Activated CD4-positive, alpha-beta memory T cell treated with anti-CD3 and anti-CD28 coated beads, Interleukin-2, amount 10 ng/mL, durations not matched to agents 7 days and 5 days (primary cell): ENCODE measurements around the gene DYNC2H1. TPM values are rescaled to one million over a fixed set of nuclear protein-coding genes. Genes with fewer than 3 reads are reported as not detected.

Experiments used
- CTCF ChIA-PET: fragments of 350-600 bp; sonication (Branson Sonifier 250); formaldehyde crosslinking; loops from one replicate; lab custom pipeline; 2021; ENCODE audit warnings: antibody characterized with exemption, inconsistent platforms; lab: Charles Lee
- POLR2A ChIA-PET: fragments of 350-600 bp; sonication (Branson Sonifier 250); formaldehyde crosslinking; loops from one replicate; lab custom pipeline; 2021; ENCODE audit warnings: antibody characterized with exemption; lab: Charles Lee
- DNase-seq: peaks from one replicate; pipeline ENCODE4 v3.0.0-alpha.2; 2020
- H3K27ac Mint-ChIP-seq: one replicate; pipeline ENCODE4 v1.8.0; 2021; ENCODE audit warnings: mild to moderate bottlenecking, mixed read lengths
- H3K27me3 Mint-ChIP-seq: one replicate; pipeline ENCODE4 v1.8.0; 2021; ENCODE audit warnings: mixed read lengths
- H3K36me3 Mint-ChIP-seq: one replicate; pipeline ENCODE4 v1.8.0; 2021; ENCODE audit warnings: low read depth, mixed read lengths
- H3K4me1 Mint-ChIP-seq: one replicate; pipeline ENCODE4 v1.8.0; 2021; ENCODE audit warnings: mixed read lengths
- H3K4me3 Mint-ChIP-seq: one replicate; pipeline ENCODE4 v1.8.0; 2021; ENCODE audit warnings: mild to moderate bottlenecking, mixed read lengths
- H3K9me3 Mint-ChIP-seq: one replicate; pipeline ENCODE4 v1.8.0; 2021; ENCODE audit warnings: mixed read lengths
- total RNA-seq, 2 experiments: library from RNA; stranded (reverse); gene quantifications; one replicate each; pipeline ENCODE4 v1.2.3, GENCODE V29; 2021

DYNC2H1 gene
- total RNA-seq, 2 experiments from 2014 or later, result 3.0 to 3.1 TPM

DNA sequence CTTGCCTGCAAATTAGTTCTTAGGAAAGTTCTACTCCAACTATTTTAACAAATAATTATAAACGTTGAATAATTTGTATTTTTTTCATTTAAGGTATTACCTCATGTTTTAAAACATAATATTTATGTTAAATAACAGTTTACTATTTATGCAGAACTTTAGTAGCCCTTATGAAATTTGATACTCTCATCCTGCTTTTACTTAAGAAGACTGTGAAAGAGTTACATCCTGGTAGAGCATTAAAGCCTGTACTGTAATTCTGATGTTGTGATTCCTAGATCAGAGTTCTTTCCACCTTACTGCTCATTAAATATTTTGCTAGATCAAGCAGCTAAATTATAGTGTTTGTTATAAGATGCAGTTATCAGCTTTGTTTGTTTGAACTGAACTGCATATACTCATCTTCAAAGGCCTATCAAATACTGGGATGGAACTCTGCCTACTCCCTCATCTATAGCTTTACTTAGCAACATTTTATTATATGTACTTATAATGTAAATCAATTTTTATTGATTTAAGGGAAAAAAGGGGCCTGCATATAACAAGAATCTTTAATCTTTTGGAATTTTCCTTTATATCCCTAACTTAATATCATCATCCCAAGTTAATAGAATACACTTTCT is 304.2 kb downstream of the DYNC2H1 start:
- POLR2A ChIA-PET, result no interaction called here
- H3K36me3 Mint-ChIP-seq, result no peaks in the 10 kb centered on the region
- no peaks in the 10 kb centered on the region for H3K27me3 Mint-ChIP-seq
- CTCF ChIA-PET, result no interaction called here
- H3K9me3 Mint-ChIP-seq, result peaks cover under 1% of the 10 kb centered on the region
- no peaks in the 10 kb centered on the region for H3K4me1 Mint-ChIP-seq
- DNase-seq, result no peak
- no peak overlapping the region for H3K27ac Mint-ChIP-seq
- H3K4me3 Mint-ChIP-seq, result no peak overlapping the region

DNA sequence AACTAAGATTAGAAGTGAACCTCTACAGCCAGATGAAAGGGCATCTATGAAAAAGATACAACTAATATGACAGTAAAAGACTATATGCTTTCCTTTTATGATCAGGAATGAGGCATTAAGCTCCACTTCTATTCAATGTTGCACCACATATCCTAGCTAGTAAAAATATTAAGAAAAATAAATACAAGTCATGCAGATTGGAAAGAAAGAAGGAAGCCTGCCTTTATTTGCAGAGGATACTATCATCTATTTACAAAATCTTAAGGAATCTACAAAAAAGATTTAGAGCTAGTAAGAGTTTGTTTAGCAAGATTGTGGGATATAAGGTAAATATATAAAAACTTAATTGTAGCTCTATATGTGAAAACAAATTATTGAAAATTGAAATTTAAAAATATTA is 308.8 kb downstream of the DYNC2H1 start:
- Mint-ChIP-seq H3K4me3 (no peak overlapping the region), H3K27me3 (peaks cover 2% of the 10 kb centered on the region), H3K4me1 (peaks cover 14% of the 10 kb centered on the region), H3K9me3 (peaks cover 2% of the 10 kb centered on the region), H3K27ac (no peak overlapping the region), H3K36me3 (no peaks in the 10 kb centered on the region)
- POLR2A ChIA-PET, result no interaction called here
- DNase-seq, result no peak
- CTCF ChIA-PET, result no interaction called here

DNA sequence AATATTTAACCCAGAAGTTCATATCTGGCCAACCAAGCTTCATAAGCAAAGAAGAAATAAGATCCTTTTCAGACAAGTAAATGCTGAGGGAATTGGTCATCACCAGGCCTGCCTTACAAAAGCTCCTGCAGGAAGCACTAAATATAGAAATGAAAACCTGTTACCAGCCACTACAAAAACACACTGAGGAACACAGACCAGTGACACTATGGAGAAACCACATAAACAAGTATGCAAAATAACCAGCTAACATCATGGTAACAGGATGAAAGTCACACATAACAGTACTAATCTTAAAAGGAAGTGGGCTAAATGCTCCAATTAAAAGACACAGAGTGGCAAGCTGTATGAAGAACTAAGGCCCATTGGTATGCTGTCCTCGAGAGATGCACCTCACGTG is 311.4 kb downstream of the DYNC2H1 start:
- H3K27me3 Mint-ChIP-seq, result peaks cover 2% of the 10 kb centered on the region
- POLR2A ChIA-PET, result no interaction called here

DNA sequence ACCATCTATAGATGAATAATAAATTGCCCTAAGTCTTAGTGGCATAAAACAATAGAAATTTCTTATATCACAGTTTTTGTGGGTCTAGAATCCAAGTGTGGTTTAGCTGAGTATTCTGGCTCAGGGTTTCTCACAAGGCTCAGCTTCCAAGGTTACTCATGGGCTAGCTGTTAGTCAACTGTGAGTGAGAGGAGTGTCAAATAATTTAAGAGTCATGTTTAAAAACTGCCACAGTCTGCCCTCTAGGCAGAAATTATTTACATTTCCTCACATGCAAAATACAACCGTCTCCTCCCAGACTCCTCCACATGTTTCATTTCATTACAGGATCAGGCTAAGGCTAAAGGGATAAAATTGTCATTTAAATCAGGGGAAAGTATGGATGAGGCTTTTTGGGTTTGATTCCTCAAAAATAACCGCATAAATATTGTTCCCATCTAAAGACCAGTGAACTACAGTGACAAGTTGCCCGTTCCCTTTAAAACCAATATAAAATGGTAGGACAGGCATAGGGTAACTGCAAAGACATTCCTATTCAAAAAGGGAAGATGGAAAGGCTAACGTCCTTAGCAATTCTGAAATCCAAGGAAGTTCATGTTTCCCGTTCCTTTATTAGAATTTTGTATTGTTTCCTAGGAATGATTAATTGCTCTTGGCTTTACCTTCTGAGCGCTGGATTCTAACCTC is 324.3 kb downstream of the DYNC2H1 start:
- DNase-seq, result no peak
- no peak overlapping the region for H3K27ac Mint-ChIP-seq
- H3K27me3 Mint-ChIP-seq, result no peaks in the 10 kb centered on the region
- ChIA-PET POLR2A (no interaction called here), CTCF (no interaction called here)
- H3K36me3 Mint-ChIP-seq, result no peaks in the 10 kb centered on the region
- no peak overlapping the region for H3K4me3 Mint-ChIP-seq
- no peaks in the 10 kb centered on the region for H3K9me3 Mint-ChIP-seq
- no peaks in the 10 kb centered on the region for H3K4me1 Mint-ChIP-seq

More for the DNA sequence above, 311.4 kb downstream of the DYNC2H1 start:
- CTCF ChIA-PET, result no interaction called here
- peak overlapping the region; percentile 8 for H3K27ac Mint-ChIP-seq
- no peak overlapping the region for H3K4me3 Mint-ChIP-seq
- no peaks in the 10 kb centered on the region for H3K36me3 Mint-ChIP-seq
- DNase-seq, result no peak
- H3K4me1 Mint-ChIP-seq, result peaks cover 14% of the 10 kb centered on the region
- peaks cover 2% of the 10 kb centered on the region for H3K9me3 Mint-ChIP-seq

DNA sequence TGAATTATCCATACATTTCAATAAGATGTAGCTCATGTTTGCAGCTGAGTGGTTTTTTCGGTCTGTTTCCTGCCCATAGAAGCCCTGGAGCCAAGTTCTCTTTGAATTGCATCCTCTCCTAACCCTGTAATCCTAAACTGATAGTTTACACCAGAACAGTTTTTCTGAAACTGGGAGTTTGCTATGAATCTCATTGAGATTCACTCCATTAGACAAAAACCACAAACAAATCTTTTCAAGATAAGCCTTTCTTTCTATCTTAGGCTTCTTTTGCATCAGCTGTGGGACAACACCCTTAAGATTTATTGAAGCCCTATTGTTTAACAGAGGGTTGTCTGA is 324.8 kb downstream of the DYNC2H1 start:
- CTCF ChIA-PET, result no interaction called here
- no peaks in the 10 kb centered on the region for H3K4me1 Mint-ChIP-seq
- no peak overlapping the region for H3K27ac Mint-ChIP-seq
- no peak for DNase-seq
- POLR2A ChIA-PET, result no interaction called here
- no peak overlapping the region for H3K4me3 Mint-ChIP-seq
- H3K27me3 Mint-ChIP-seq, result no peaks in the 10 kb centered on the region
- H3K36me3 Mint-ChIP-seq, result no peaks in the 10 kb centered on the region
- no peaks in the 10 kb centered on the region for H3K9me3 Mint-ChIP-seq

DNA sequence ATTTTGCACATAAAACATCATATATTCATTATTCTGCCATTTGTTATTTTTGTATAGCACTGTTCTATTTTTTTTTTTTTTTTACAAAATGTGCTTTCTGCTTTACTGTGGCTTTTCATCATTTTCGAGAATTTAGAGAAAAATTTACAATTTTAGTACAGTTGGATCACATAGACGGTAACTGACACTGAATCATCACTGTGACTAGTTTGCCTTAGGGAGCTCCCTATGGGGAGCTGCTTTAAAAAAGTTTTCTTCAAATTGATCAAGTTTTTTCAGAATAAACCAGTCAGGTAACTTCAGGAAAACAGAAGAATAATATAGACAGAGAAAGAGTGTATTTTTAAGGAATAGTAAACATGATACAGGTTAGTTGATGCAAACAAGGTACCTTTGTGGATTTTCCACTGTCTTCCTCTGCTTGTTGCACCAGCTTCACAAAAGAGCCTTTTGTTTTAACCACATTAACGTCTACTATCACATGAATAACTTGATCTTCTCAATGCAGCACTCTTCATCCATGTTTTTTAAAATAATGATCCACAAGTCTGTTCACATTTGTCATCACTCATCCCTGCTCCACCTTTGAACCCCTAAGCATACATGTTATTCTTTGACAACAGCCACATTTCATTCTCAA is 327.0 kb downstream of the DYNC2H1 start:
- Mint-ChIP-seq H3K27ac (no peak overlapping the region), H3K9me3 (no peaks in the 10 kb centered on the region)

DNA sequence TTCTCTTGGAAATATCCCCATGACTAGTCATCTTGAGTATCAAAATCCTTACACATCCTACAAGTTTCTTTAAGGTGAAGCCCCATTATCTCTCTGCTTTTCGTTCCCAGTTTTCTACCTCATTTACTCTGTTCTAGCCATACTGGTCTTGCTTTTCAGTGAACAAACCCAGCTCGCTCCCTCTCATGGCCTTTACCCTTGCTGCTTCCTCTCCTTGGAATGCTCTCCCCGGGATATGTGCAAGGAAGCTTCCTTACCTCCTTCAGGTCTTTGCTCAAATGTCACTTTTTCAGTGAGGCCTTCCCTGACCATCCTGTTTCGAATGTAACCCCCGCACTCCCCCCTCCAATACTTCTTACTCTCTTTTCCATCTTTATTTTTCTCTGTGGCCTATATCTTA is 331.8 kb downstream of the DYNC2H1 start:
- DNase-seq, result no peak
- no peak overlapping the region for H3K27ac Mint-ChIP-seq
- H3K4me1 Mint-ChIP-seq, result no peaks in the 10 kb centered on the region
- no peaks in the 10 kb centered on the region for H3K9me3 Mint-ChIP-seq
- POLR2A ChIA-PET, result no interaction called here
- H3K4me3 Mint-ChIP-seq, result no peak overlapping the region
- CTCF ChIA-PET, result no interaction called here
- H3K27me3 Mint-ChIP-seq, result no peaks in the 10 kb centered on the region
- H3K36me3 Mint-ChIP-seq, result no peaks in the 10 kb centered on the region

More for the DNA sequence above, 327.0 kb downstream of the DYNC2H1 start:
- CTCF ChIA-PET, result interaction anchor here (0.7 kb wide), 1 partner anchor 112 kb away, joined by 3 read pairs; no protein-coding TSS in a partner anchor
- POLR2A ChIA-PET, result no interaction called here
- H3K4me1 Mint-ChIP-seq, result no peaks in the 10 kb centered on the region
- no peak for DNase-seq
- no peaks in the 10 kb centered on the region for H3K36me3 Mint-ChIP-seq
- no peaks in the 10 kb centered on the region for H3K27me3 Mint-ChIP-seq
- H3K4me3 Mint-ChIP-seq, result no peak overlapping the region

DNA sequence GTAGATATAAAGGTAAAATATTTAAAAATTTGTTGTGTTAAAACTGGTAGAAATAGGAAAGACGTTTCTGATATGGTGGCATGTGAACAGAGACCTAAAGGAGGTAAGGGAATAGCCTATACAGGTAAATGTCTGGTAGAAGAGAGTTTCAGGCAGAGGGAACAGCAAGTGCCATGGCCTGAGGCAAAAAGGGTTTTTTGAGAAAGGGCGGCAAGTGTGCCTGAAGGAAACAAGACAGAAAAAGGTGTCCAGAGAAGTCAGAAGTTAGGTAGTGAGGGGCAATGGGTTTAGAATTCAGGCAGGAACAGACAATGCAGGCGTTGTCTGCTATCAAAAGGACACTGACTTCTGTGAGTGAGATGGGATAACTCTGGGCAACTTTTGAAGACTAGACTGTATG is 339.7 kb downstream of the DYNC2H1 start:
- H3K9me3 Mint-ChIP-seq, result no peaks in the 10 kb centered on the region
- H3K4me1 Mint-ChIP-seq, result no peaks in the 10 kb centered on the region
- no peaks in the 10 kb centered on the region for H3K36me3 Mint-ChIP-seq
- H3K4me3 Mint-ChIP-seq, result no peak overlapping the region
- H3K27me3 Mint-ChIP-seq, result no peaks in the 10 kb centered on the region
- H3K27ac Mint-ChIP-seq, result no peak overlapping the region
- POLR2A ChIA-PET, result no interaction called here
- DNase-seq, result no peak
- CTCF ChIA-PET, result no interaction called here

DNA sequence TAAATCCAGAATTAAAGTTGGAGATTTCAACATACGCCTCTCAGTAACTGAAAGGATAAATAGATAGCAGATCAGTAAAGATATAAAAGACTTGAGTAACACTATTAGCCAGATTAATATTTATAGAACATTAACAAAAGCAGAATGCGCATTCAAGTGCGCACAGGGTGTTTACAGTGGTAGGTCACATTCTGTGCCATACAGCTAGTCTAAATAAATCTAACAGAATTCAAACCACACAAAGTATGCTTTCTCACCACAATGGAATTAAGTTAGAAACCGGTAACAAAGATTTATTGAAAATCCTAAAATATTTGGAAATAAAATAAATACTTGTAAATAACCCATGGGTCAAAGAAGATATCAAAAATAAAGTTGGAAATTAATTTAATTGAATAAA is 341.0 kb downstream of the DYNC2H1 start:
- DNase-seq, result no peak
- H3K27ac Mint-ChIP-seq, result no peak overlapping the region
- ChIA-PET POLR2A (no interaction called here), CTCF (no interaction called here)
- no peaks in the 10 kb centered on the region for H3K36me3 Mint-ChIP-seq
- no peaks in the 10 kb centered on the region for H3K27me3 Mint-ChIP-seq
- H3K4me3 Mint-ChIP-seq, result no peak overlapping the region
- no peaks in the 10 kb centered on the region for H3K9me3 Mint-ChIP-seq
- no peaks in the 10 kb centered on the region for H3K4me1 Mint-ChIP-seq

DNA sequence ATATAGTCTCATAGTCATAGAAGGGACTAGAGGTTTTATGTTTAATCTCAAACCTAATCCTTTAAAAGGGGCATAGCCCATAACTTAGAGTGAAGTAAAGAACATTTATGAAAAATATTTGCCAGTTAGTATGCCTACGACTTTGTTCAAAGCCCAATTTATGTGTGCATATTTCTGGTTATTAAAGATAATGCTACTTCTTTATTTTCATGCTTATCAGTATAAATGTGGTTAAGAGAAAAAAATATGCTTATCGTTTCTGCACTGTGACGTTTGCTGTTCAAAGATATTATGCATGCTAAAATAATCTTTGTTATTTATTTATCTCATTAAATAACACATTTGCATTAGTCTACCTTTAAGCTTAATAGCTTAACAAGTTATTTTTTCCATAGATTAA is 343.9 kb downstream of the DYNC2H1 start:
- H3K36me3 Mint-ChIP-seq, result no peaks in the 10 kb centered on the region
- H3K9me3 Mint-ChIP-seq, result no peaks in the 10 kb centered on the region
- H3K4me1 Mint-ChIP-seq, result no peaks in the 10 kb centered on the region
- ChIA-PET CTCF (no interaction called here), POLR2A (no interaction called here)
- H3K27me3 Mint-ChIP-seq, result no peaks in the 10 kb centered on the region
- no peak overlapping the region for H3K27ac Mint-ChIP-seq
- DNase-seq, result no peak
- no peak overlapping the region for H3K4me3 Mint-ChIP-seq

DNA sequence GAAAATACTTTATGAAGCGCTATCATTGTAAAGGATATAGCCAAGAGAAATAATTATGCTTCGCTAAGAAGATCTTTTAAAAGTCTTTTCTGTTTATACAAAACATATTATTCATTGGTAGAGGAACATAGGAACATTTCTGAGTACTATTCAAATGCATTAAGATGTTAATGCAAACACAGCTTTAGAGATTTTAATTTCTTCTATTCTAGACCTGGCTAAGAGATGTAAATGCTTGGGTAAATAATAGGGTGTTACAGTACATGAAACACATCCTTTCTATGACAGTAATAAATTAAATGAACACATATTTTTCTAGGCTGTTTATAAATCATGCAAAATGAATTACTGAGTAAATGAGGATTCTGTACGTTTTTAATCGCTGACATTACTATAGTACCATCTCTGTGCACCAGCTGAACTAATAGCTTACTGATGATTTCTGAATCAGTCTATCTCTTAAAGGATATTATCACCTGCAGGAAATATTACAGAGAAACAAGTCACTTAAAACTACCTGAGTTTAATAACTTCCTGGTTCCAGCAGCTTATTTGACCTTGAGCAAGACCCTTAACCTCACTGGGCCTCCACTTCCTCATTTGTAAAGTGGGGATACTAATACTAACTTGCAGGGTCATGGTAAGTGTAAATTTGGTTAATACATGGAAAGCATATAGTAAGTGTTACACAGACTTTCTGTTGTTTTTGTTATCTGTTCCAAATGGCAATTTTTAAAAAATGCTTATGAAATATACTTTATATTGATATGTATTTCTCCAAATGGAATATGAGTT is 344.9 kb downstream of the DYNC2H1 start:
- ChIA-PET POLR2A (no interaction called here), CTCF (no interaction called here)
- Mint-ChIP-seq H3K27me3 (no peaks in the 10 kb centered on the region), H3K4me3 (no peak overlapping the region), H3K27ac (no peak overlapping the region), H3K36me3 (no peaks in the 10 kb centered on the region), H3K4me1 (no peaks in the 10 kb centered on the region), H3K9me3 (no peaks in the 10 kb centered on the region)
- no peak for DNase-seq

DNA sequence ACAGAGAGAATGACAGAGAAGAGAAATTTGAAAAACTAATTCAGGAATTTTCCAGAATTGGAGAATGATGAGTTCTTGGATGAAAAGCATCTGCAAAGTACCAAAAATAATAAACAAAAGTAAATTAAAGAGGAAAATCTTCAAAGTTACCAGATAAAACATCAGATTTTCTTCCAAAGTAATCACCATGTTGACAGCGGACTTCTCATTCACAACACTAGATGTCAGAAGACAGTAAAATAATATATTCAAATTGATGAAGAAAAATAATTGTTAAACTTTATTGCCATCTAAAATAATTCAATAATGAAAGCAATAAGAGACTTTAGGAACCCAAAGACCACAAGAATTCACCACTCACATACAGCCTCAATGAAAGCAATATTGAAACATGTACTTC is 355.2 kb downstream of the DYNC2H1 start:
- H3K36me3 Mint-ChIP-seq, result no peaks in the 10 kb centered on the region
- H3K27me3 Mint-ChIP-seq, result no peaks in the 10 kb centered on the region
- H3K9me3 Mint-ChIP-seq, result no peaks in the 10 kb centered on the region
- H3K27ac Mint-ChIP-seq, result no peak overlapping the region
- POLR2A ChIA-PET, result no interaction called here
- no peak for DNase-seq
- H3K4me3 Mint-ChIP-seq, result no peak overlapping the region
- CTCF ChIA-PET, result no interaction called here
- no peaks in the 10 kb centered on the region for H3K4me1 Mint-ChIP-seq

DNA sequence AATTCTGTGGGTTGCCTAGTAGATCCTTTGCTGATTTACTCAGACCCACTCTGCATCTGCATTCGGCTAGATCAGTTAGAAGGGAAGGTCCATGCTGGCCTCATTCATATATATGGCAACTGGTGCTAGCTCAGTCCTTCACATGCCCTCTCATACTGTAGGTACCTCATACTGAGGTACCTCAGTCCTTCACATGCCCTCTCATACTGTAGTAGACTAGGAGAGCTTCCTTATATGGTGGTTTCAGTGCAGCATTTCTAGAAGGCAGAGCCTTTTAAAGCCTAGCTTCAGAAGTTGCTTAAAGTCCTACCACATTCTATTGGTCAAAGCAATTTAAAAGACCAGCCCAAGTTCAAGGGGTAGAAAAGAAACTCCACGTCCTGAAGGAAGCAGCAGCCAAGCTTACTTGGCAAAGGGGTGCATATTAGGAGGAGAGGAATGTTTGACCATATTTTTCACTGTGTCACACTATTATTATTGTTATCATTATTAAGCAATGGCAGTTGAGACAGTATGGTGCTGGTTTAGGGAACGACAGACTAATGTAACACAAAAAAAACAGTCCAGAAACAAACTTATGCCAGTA is 356.4 kb downstream of the DYNC2H1 start:
- ChIA-PET POLR2A (no interaction called here), CTCF (no interaction called here)
- H3K27me3 Mint-ChIP-seq, result no peaks in the 10 kb centered on the region
- H3K27ac Mint-ChIP-seq, result no peak overlapping the region
- no peaks in the 10 kb centered on the region for H3K36me3 Mint-ChIP-seq
- no peak overlapping the region for H3K4me3 Mint-ChIP-seq
- no peaks in the 10 kb centered on the region for H3K4me1 Mint-ChIP-seq
- DNase-seq, result no peak
- no peaks in the 10 kb centered on the region for H3K9me3 Mint-ChIP-seq
